GM12878 (cell line): ENCODE results near the gene SHISA4.

ENCODE experiments used
- CBFB ChIP-seq: IDR thresholded peaks from 2 replicates; pipeline ENCODE4 v1.6.1; 2016; ENCODE audit warnings: antibody characterized with exemption, low read depth
- CTCF ChIP-seq, 3 experiments: IDR thresholded peaks in 2 of 3; conservative IDR thresholded peaks in 1 of 3; 2 replicates each; pipeline ENCODE4 v1.5.1; 2011; ENCODE audit warnings: low read depth in 3 of 3, low read length in 3 of 3, mild to moderate bottlenecking in 3 of 3, control low read depth in 2 of 3, moderate library complexity in 2 of 3, inconsistent platforms in 1 of 3, mixed read lengths in 1 of 3; ENCODE audit not compliant: control insufficient read depth in 2 of 3, insufficient read depth in 1 of 3; ENCODE audit errors: extremely low read depth in 1 of 3
- REST ChIP-seq: IDR thresholded peaks from 2 replicates; pipeline ENCODE4 v1.6.1; 2012; ENCODE audit warnings: mild to moderate bottlenecking, low read depth, low read length

GRCh38 chr1:201899683-201900429 is 11.2 kb downstream of the SHISA4 start:
- TF ChIP-seq CBFB (no peak), REST (no peak), CTCF (IDR thresholded peaks at IDR 0.05 in 2 of 3, conservative IDR thresholded peaks at IDR 0.05 in 1 of 3; ENCODE audit: control insufficient read depth in 2 of 3, extremely low read depth in 1 of 3, insufficient read depth in 1 of 3, low read depth in 3 of 3, low read length in 3 of 3) (no peak)
